ENCODE results near the gene COG5.
"Not testable (repeated sequence)": the region's sequence is repeated elsewhere in the genome, so short reads cannot be mapped to it uniquely, and the experiment has no call there.

COG5 gene

GRCh38 chr7:107170051-107170915 lies 393.4 kb downstream of the COG5 start:
- DNase-seq = no peak

- peak; percentile 94 for DNase-seq
Measured at GRCh38 chr7:107169120-107170050, 394.3 kb downstream of the COG5 start.

GRCh38 chr7:107168233-107169119 lies 395.2 kb downstream of the COG5 start, which contains the start of gene HBP1:
Gene HBP1 (plus strand): TSS chr7:107169003. CDS start chr7:107179894, 10,891 bp downstream.
- DNase-seq = peak; percentile 99

GRCh38 chr7:107167483-107168232 lies 396.1 kb downstream of the COG5 start:
- DNase-seq = peak; percentile 38

GRCh38 chr7:107166736-107167426 lies 396.8 kb downstream of the COG5 start:
- no peak for DNase-seq

- no peak for DNase-seq
Measured at GRCh38 chr7:107165341-107165740, 398.4 kb downstream of the COG5 start.

GRCh38 chr7:107164092-107164491 lies 399.6 kb downstream of the COG5 start:
- DNase-seq = no peak

GRCh38 chr7:107162475-107162874 lies 401.2 kb downstream of the COG5 start:
- DNase-seq = no peak

GRCh38 chr7:107161415-107161814 lies 402.3 kb downstream of the COG5 start:
- DNase-seq = no peak

GRCh38 chr7:107160389-107160788 lies 403.3 kb downstream of the COG5 start:
- DNase-seq = no peak

- no peak for DNase-seq
Measured at GRCh38 chr7:107158028-107158427, 405.7 kb downstream of the COG5 start.

- no peak for DNase-seq
Measured at GRCh38 chr7:107157091-107157490, 406.6 kb downstream of the COG5 start.

GRCh38 chr7:107155726-107156125 lies 408.0 kb downstream of the COG5 start:
- DNase-seq = not testable (repeated sequence)

- DNase-seq = no peak
Measured at GRCh38 chr7:107154826-107155225, 408.9 kb downstream of the COG5 start.

- DNase-seq = no peak
Measured at GRCh38 chr7:107152011-107152410, 411.7 kb downstream of the COG5 start.
